Measurements from ENCODE around the gene SETD3.

The SETD3 gene

GRCh38 chr14:99393059-99393655 lies 87.5 kb downstream of the SETD3 start:
- DNase-seq (ENCODE audit: low read depth), result no peak

DNA sequence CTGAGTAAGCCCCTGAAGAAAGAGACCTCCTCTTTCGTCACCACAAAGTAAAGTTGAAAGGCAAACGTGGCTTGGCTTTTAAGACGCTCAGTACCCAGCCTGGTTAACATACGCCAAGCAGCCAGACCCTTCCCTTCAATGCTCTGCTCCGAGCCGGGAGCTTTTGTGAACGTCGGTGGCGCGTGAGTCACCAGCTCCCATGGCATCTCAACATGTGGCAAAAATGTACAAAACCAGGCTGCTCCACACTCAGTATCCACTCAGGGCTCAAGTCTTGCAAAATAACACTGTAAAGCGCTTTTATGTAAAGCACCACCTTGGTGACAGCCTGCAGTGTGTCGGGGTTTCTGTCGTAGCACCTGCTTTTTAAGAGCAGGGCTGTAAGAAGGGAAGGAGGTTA lies 89.0 kb downstream of the SETD3 start:
- DNase-seq (ENCODE audit: low read depth), result no peak

GRCh38 chr14:99389174-99389826 lies 91.4 kb downstream of the SETD3 start:
- DNase-seq (ENCODE audit: low read depth), result no peak

DNA sequence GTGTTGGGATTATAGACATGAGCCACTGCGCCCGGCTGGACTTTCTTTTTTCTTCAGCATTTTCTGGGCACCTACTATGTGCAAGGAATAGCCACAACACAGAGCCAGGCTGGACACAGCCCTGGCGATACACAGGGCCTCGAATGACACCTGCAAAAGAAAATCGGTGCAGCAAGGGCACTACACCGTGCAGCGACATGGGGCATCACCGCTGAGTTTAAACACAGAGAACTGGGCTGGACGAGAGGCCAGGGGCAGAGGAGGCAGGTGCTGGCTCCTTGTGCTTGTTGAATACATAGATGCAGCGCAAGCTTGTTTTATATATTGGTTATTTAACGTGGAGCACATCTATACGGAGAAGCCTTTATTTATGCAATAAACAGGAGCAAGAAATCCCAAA lies 92.4 kb downstream of the SETD3 start:
- DNase-seq (ENCODE audit: low read depth), result no peak

GRCh38 chr14:99387880-99388279 lies 92.8 kb downstream of the SETD3 start:
- DNase-seq (ENCODE audit: low read depth), result no peak

DNA sequence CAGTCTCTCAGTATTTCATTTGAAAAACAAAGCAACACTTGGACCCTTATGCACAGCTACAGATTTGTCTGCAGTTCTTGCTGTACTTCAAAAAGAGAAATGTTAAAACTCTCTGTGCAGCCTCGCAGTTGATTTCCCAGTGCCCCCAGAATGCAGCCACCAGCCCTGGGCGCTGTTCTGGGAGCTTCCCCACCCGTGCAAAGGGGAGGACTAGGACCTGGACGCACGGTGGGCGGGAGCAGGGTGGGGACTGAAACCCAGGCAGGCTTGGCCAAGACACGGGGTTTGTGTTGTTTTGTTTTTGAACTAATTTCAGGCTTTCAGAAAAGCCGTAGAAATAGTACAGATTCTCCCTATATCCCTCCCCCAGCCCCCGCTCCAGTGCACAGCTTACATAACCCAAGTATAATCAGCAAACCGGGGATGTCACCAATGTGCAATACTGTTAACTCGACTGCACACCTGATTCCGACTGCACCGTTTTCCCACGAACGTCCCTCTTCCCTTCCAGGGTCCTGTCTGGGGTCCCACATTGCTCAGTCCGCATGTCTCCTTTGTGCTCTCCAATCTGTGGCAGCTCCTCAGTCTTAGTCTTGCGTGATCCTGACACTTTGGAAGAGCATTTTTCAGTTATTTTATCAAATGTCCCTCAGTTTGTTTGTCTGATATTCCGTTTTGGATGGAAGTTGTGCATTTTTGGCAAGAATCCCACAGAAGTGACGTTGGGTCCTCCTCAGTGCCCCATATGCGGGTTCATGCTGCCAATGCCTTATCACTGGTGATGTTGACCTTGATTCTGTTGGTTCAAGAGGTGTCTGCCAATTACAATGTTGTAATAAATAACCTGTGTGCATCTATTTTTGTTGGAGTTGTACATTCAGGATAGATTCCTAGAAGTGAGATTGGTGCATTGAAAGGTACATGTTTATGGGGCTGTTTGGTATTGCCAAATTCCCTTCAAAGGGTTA lies 95.9 kb downstream of the SETD3 start:
- no peak for DNase-seq (ENCODE audit: low read depth)

- no peak for DNase-seq (ENCODE audit: low read depth)
Measured at GRCh38 chr14:99383472-99384449, 96.9 kb downstream of the SETD3 start.

- no peak for DNase-seq (ENCODE audit: low read depth)
Measured at GRCh38 chr14:99382781-99383471, 97.7 kb downstream of the SETD3 start.

DNA sequence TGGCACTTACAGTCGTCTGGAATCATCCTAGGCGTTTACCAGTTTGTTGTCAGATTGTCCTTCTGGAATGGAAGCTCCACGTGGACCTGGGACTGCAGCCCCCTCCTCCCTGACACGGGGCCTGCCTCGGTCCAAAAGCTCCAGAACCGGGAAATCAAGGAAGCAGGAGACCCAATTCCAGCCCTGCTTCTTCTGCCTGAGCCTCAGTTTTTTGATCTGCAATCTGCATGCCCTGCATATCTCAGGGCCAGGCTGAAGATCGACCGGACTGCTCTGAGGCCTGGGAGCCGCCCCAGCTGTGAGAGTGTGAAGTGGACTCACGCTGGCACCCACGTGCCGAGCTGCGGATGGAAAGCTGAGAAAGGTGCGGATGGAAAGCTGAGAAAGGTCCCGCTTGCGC lies 98.6 kb downstream of the SETD3 start:
- no peak for DNase-seq (ENCODE audit: low read depth)

DNA sequence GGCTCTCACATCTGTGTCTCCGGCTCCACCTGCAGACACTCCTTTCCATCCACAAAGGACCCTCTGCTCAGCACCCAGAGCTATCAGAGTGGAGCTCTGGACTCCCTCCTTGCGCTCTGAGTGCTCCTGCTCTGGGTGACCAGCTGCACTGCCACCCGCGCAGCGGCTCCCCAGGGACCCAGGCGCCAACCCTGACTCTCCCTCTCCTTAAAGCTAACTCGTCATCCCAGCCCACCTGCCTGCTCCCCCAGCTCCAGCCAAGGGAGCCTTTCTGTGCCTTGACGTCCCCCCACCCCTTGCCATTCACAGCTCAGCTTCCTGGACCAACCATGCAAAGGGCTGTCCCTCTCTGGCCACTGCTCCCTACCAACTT lies 99.0 kb downstream of the SETD3 start:
- DNase-seq (ENCODE audit: low read depth), result no peak

GRCh38 chr14:99380991-99381687 lies 99.5 kb downstream of the SETD3 start:
- DNase-seq (ENCODE audit: low read depth), result no peak

GRCh38 chr14:99380402-99380801 lies 100.3 kb downstream of the SETD3 start:
- DNase-seq (ENCODE audit: low read depth), result no peak

GRCh38 chr14:99378782-99379214 lies 101.9 kb downstream of the SETD3 start:
- DNase-seq (ENCODE audit: low read depth), result no peak

- no peak for DNase-seq (ENCODE audit: low read depth)
Measured at GRCh38 chr14:99377951-99378350, 102.7 kb downstream of the SETD3 start.

DNA sequence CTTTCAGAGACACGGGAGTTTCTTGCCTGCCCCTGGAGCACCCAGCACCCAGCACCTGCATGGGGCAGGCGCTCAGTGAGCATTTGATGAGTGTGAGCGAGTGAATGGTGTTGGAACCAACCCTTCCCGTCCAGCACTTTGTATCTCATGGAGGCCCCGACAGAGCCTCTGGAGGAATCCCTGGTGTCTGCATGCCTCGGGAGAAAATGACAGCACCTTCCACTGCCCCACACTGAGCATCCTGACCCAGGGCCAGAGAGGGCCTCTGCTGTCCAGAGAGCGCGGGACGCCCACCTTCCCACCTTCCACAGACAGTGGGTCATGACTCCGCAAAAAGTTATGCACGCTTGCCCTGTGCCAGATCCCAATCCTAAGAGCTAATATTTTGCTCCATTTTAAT lies 105.7 kb downstream of the SETD3 start:
- DNase-seq (ENCODE audit: low read depth), result no peak

GRCh38 chr14:99363616-99364290 lies 116.9 kb downstream of the SETD3 start:
- DNase-seq (ENCODE audit: low read depth), result no peak

- DNase-seq (ENCODE audit: low read depth), result no peak
Measured at GRCh38 chr14:99363051-99363450, 117.6 kb downstream of the SETD3 start.

- DNase-seq (ENCODE audit: low read depth), result no peak
Measured at GRCh38 chr14:99361596-99362215, 119.0 kb downstream of the SETD3 start.

DNA sequence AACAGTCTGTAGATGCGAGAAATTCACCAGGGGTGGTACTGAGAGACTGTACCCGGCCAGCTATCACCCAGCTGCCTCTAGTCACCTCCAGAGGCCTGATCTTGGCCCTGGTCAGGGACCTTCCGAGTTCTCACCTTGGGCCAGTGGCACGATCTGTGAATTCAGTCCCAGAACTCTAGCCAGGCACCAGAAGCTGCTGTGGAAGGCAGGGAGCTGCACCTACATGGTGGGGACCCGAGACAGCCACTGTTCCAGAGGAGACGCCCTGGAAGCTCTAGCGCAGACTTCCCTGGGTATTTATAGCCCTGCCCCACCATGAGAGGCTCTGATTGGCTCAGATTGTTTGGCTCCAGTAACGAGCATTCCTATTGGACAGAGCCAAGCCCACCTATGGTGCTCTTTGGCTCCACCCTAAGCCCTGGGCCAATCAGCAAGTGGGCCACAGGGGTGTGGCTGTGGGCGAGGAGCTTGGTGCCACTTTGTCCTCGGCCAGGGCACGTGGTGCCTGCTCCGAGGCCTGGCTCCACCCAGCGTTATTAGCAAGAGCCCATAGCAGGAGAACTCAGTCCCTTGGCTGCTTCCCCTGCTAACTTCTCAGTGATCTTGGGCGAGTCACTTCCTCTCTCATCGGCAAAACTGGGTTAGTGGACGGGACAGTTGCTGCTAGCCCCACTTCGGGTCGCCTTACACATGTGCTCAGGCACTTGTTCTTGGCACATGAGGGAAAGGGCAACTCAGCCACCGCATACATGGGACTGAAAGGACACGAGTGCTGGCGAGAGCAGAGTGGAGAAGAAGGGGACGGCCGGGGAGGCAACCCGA lies 119.7 kb downstream of the SETD3 start:
- no peak for DNase-seq (ENCODE audit: low read depth)

Data from stromal cell of bone marrow (primary cell).